Measurements from ENCODE around the gene HEG1. TPM values are rescaled to one million over a fixed set of nuclear protein-coding genes. Genes with fewer than 3 reads are reported as not detected.

The HEG1 gene
- total RNA-seq, 4 donors from 2014 or later, result 6.0 to 52.8 (median 10.9) TPM

- Histone ChIP-seq H3K9me3 (no peaks in the 10 kb centered on the region), H3K4me1 (peaks cover 0 to 13% (median 0%) of the 10 kb centered on the region in 4 donors), H3K27ac (no peak overlapping the region), H3K36me3 (no peaks in the 10 kb centered on the region), H3K27me3 (no peaks in the 10 kb centered on the region), H3K4me3 (no peak overlapping the region)
- TF ChIP-seq CTCF (IDR thresholded peaks at IDR 0.05), result no peak
- no peak for TF ChIP-seq POLR2A (IDR thresholded peaks at IDR 0.05)
- DNase-seq, result no peak
Observed at GRCh38 chr3:125037498-125038150, 18.2 kb downstream of the HEG1 start.

- DNase-seq, result no peak
- Histone ChIP-seq H3K4me3 (no peak overlapping the region), H3K27ac (no peak overlapping the region), H3K4me1 (peaks cover 0 to 2% (median 0%) of the 10 kb centered on the region in 4 donors), H3K9me3 (no peaks in the 10 kb centered on the region), H3K36me3 (no peaks in the 10 kb centered on the region), H3K27me3 (no peaks in the 10 kb centered on the region)
- TF ChIP-seq CTCF (IDR thresholded peaks at IDR 0.05), result no peak
- TF ChIP-seq POLR2A (IDR thresholded peaks at IDR 0.05), result no peak
Observed at GRCh38 chr3:125035217-125035616, 20.6 kb downstream of the HEG1 start.

GRCh38 chr3:125033616-125034015, 22.2 kb downstream of the HEG1 start:
- no peak overlapping the region for H3K27ac ChIP-seq
- no peak overlapping the region for H3K4me3 ChIP-seq
- H3K27me3 ChIP-seq, result no peaks in the 10 kb centered on the region
- no peak for TF ChIP-seq POLR2A (IDR thresholded peaks at IDR 0.05)
- TF ChIP-seq CTCF (IDR thresholded peaks at IDR 0.05), result no peak
- H3K36me3 ChIP-seq, result peaks cover 0 to 5% (median 0%) of the 10 kb centered on the region in 3 donors
- no peak for DNase-seq
- H3K4me1 ChIP-seq, result no peaks in the 10 kb centered on the region
- no peaks in the 10 kb centered on the region for H3K9me3 ChIP-seq

- Histone ChIP-seq H3K27ac (no peak overlapping the region), H3K4me1 (no peaks in the 10 kb centered on the region), H3K9me3 (no peaks in the 10 kb centered on the region), H3K4me3 (no peak overlapping the region), H3K27me3 (no peaks in the 10 kb centered on the region), H3K36me3 (peaks cover 0 to 8% (median 0%) of the 10 kb centered on the region in 3 donors)
- no peak for DNase-seq
- TF ChIP-seq CTCF (IDR thresholded peaks at IDR 0.05), result no peak
- no peak for TF ChIP-seq POLR2A (IDR thresholded peaks at IDR 0.05)
Observed at GRCh38 chr3:125033135-125033534, 22.7 kb downstream of the HEG1 start.

- peaks cover 0 to 8% (median 0%) of the 10 kb centered on the region in 3 donors for H3K36me3 ChIP-seq
- H3K4me3 ChIP-seq, result no peak overlapping the region
- H3K27me3 ChIP-seq, result no peaks in the 10 kb centered on the region
- no peaks in the 10 kb centered on the region for H3K9me3 ChIP-seq
- H3K4me1 ChIP-seq, result no peaks in the 10 kb centered on the region
- no peak overlapping the region for H3K27ac ChIP-seq
- TF ChIP-seq POLR2A (IDR thresholded peaks at IDR 0.05), result no peak
- TF ChIP-seq CTCF (IDR thresholded peaks at IDR 0.05), result no peak
- DNase-seq, result no peak
Observed at GRCh38 chr3:125032683-125033082, 23.1 kb downstream of the HEG1 start.

All from Peyer's patch (tissue), 4 donors.